Stimulated activated naive CD8-positive, alpha-beta T cell treated with anti-CD3 and anti-CD28 coated beads, Interleukin-15, amount 100 ng/mL, for 72 hours (primary cell): ENCODE data around the gene NOP14.
"Not testable (repeated sequence)": the region's sequence is repeated elsewhere in the genome, so short reads cannot be mapped to it uniquely, and the experiment has no call there.

Experiments used
- ATAC-seq: fragments of 150-1000 bp; cut with Tn5 transposase; 2 replicates; pipeline ENCODE4 v1.10.0; 2021; ENCODE audit warnings: mild to moderate bottlenecking, moderate library complexity
- DNase-seq, 2 donors: peaks; one replicate each; pipeline ENCODE4 v3.0.0; 2021 to 2022
- H3K27ac Mint-ChIP-seq, 2 donors: one replicate each; pipeline ENCODE4 v1.8.0; 2022; ENCODE audit warnings: mild to moderate bottlenecking in 2 of 2, mixed read lengths in 2 of 2, moderate library complexity in 2 of 2
- H3K27me3 Mint-ChIP-seq: one replicate; pipeline ENCODE4 v1.8.0; 2022; ENCODE audit warnings: mixed read lengths
- H3K4me1 Mint-ChIP-seq: one replicate; pipeline ENCODE4 v1.8.0; 2022; ENCODE audit warnings: mild to moderate bottlenecking, mixed read lengths
- H3K4me3 Mint-ChIP-seq, 2 donors: one replicate each; pipeline ENCODE4 v1.8.0; 2022; ENCODE audit warnings: mild to moderate bottlenecking in 2 of 2, mixed read lengths in 2 of 2, moderate library complexity in 1 of 2
- H3K9me3 Mint-ChIP-seq, 2 donors: one replicate each; pipeline ENCODE4 v1.8.0; 2022; ENCODE audit warnings: mixed read lengths in 2 of 2

Gene NOP14

DNA sequence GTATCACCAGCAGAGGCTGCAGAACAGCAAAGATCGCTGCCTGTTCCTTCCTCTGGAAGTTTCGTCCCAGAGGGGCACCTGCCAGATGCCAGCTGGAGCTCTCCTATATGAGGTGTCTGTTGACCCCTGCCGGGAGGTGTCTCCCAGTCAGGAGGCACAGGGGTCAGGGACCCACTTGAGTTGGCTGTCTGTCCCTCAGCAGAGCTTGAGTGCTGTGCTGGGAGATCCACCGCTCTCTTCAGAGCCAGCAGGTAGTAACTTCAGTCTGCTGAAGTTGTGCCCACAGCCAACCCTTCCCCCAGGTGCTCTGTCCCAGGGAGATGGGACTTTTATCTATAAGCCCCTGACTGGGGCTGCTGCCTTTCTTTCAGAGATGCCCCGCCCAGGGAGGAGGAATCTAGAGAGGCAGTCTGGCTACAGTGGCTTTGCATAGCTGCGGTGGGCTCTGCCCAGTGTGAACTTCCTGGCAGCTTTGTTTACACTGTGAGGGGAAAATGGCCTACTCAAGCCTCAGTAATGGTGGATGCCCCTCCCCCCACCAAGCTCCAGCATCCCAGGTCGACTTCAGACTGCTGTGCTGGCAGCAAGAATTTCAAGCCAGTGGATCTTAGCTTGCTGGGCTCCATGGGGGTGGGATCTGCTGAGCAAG, 40.6 kb downstream of the NOP14 start:
- peak overlapping the region; percentile 63 to 80 for H3K27ac Mint-ChIP-seq
- peaks cover 55% of the 10 kb centered on the region for H3K4me1 Mint-ChIP-seq
- ATAC-seq (peak; percentile 59), DNase-seq (peak in 1 of 2 donors; percentile 59)
- peak overlapping the region; percentile 13 to 39 for H3K4me3 Mint-ChIP-seq
- not testable (repeated sequence) for H3K9me3 Mint-ChIP-seq, H3K27me3 Mint-ChIP-seq

- DNase-seq, H3K4me3 Mint-ChIP-seq, H3K27me3 Mint-ChIP-seq, H3K27ac Mint-ChIP-seq, H3K9me3 Mint-ChIP-seq, ATAC-seq: not testable (repeated sequence)
- H3K4me1 Mint-ChIP-seq, result peaks cover 73% of the 10 kb centered on the region
Observed at GRCh38 chr4:2918714-2919113, 44.5 kb downstream of the NOP14 start.

- not testable (repeated sequence) for H3K9me3 Mint-ChIP-seq, H3K27me3 Mint-ChIP-seq, ATAC-seq, H3K4me3 Mint-ChIP-seq, H3K27ac Mint-ChIP-seq, DNase-seq
- peaks cover 72% of the 10 kb centered on the region for H3K4me1 Mint-ChIP-seq
Observed at GRCh38 chr4:2918300-2918699, 44.9 kb downstream of the NOP14 start.

DNA sequence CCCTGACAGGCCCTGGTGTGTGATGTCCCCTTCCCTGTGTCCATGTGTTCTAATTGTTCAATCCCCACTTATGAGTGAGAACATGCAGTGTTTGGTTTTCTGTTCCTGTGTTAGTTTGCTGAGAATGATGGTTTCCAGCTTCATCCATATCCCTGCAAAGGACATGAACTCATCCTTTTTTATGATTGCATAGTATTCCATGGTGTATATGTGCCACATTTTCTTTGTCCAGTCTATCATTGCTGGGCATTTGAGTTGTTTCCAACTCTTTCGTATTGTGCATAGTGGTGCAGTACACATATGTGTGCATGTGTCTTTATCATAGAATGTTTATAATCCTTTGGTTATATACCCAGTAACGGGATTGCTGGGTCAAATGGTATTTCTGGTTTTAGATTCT, 46.5 kb downstream of the NOP14 start:
- not testable (repeated sequence) for H3K4me3 Mint-ChIP-seq, H3K9me3 Mint-ChIP-seq, H3K27me3 Mint-ChIP-seq, H3K27ac Mint-ChIP-seq, ATAC-seq, DNase-seq
- H3K4me1 Mint-ChIP-seq, result peaks cover 56% of the 10 kb centered on the region

GRCh38 chr4:2915789-2916188, 47.4 kb downstream of the NOP14 start:
- Mint-ChIP-seq H3K27ac (no peak overlapping the region), H3K9me3 (peaks cover 7 to 9% of the 10 kb centered on the region in 2 donors), H3K27me3 (no peaks in the 10 kb centered on the region), H3K4me3 (no peak overlapping the region), H3K4me1 (peaks cover 47% of the 10 kb centered on the region)
- ATAC-seq, result no peak
- DNase-seq, result no peak

DNA sequence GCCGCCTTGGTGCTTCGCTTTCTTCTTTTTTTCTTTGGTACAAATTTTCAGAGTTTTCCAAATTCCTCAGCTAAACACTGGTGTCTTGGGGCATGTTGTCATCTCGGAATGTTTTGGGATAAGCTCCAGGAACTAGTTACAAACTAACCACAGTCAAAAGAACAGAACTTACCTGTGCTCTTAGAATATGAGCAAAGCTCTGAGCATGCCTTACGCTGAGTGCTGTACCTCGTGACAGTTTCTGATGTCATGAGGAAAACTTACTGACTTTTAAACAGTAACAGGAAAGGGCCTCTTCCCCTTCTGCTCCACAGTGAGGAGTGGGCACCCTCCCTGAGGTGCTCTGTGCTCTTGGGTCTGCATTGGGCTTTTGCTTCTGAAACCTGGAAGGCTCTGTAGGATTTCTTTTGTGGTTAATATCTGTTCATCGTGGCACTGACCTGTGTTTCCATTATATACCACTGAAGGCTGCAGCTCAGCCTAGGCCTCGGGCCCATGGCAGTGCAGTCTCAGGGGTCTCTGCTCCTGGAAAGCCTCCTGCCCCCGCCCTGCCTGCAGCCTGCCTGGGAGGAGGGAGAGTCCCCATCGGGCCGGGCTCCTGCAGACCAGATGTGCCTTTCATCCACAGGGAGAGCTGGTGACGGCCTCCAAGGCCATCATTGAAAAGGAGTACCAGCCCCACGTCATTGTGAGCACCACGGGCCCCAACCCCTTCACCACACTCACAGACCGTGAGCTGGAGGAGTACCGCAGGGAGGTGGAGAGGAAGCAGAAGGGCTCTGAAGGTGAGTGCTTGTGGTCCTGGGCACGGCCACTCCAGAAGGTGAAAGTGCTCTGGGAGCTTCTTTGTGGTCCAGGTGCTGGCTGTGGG, 48.7 kb downstream of the NOP14 start:
- no peaks in the 10 kb centered on the region for H3K27me3 Mint-ChIP-seq
- H3K9me3 Mint-ChIP-seq, result peaks cover under 1 to 3% of the 10 kb centered on the region in 2 donors
- H3K4me3 Mint-ChIP-seq, result no peak overlapping the region
- ATAC-seq, result peak; percentile 96
- peak; percentile 32 to 62 for DNase-seq
- peaks cover 34% of the 10 kb centered on the region for H3K4me1 Mint-ChIP-seq
- peak overlapping the region; percentile 67 to 92 for H3K27ac Mint-ChIP-seq

DNA sequence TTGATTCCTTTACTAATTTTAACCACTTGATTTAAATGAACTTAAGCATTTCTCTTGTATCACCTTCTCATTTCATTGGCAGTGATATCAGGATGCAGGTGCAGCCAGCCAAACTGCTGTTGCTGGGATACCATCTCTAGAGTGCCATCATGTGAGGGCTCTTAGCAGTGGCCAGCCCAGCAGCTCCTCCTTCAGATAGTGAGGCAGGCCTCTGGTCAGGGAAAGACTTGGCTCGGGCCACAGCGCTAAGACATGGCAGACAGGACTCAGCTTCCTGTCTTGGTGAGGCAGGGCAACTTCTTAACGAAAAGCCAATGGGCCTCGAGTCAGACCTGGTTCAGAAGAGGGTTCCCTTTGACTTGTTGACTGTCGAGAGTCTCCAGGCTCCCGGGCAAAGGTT, 50.0 kb downstream of the NOP14 start:
- no peaks in the 10 kb centered on the region for H3K9me3 Mint-ChIP-seq
- H3K27me3 Mint-ChIP-seq, result no peaks in the 10 kb centered on the region
- no peak overlapping the region for H3K4me3 Mint-ChIP-seq
- H3K27ac Mint-ChIP-seq, result no peak overlapping the region
- DNase-seq, result no peak
- H3K4me1 Mint-ChIP-seq, result peaks cover 30% of the 10 kb centered on the region
- no peak for ATAC-seq

- Mint-ChIP-seq H3K27me3 (no peaks in the 10 kb centered on the region), H3K9me3 (no peaks in the 10 kb centered on the region), H3K27ac (no peak overlapping the region), H3K4me1 (peaks cover 25% of the 10 kb centered on the region), H3K4me3 (no peak overlapping the region)
- no peak for DNase-seq
- no peak for ATAC-seq
Observed at GRCh38 chr4:2911868-2912267, 51.3 kb downstream of the NOP14 start.

- DNase-seq, result no peak
- Mint-ChIP-seq H3K27ac (no peak overlapping the region), H3K9me3 (no peaks in the 10 kb centered on the region), H3K4me1 (peaks cover 38% of the 10 kb centered on the region), H3K27me3 (no peaks in the 10 kb centered on the region), H3K4me3 (no peak overlapping the region)
- no peak for ATAC-seq
Observed at GRCh38 chr4:2910409-2910808, 52.8 kb downstream of the NOP14 start.

DNA sequence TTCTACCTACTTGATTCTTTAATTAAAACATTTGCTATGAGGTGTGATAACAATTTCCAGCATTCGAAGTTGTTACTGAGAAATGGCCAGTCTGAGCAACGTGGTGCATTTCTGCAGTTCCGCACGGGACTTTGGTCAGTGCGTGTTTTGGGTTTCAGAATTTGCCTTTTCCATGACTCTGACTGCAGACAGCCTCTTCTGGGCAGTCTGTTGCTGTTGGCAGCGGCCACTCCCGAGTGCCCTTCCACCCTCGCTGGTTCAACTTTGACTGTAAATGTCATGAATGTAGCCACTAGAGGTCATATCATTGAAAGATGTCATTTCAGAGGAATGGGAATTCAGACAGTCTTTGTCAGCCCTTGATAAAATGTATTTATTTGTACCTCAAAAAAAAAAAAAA, 53.6 kb downstream of the NOP14 start:
- Mint-ChIP-seq H3K4me3 (no peak overlapping the region), H3K4me1 (peaks cover 36% of the 10 kb centered on the region)

GRCh38 chr4:2908686-2909085, 54.5 kb downstream of the NOP14 start:
- DNase-seq (no peak), ATAC-seq (no peak)
- Mint-ChIP-seq H3K9me3 (no peaks in the 10 kb centered on the region), H3K27me3 (no peaks in the 10 kb centered on the region), H3K27ac (no peak overlapping the region), H3K4me3 (no peak overlapping the region), H3K4me1 (peaks cover 35% of the 10 kb centered on the region)

More for the DNA sequence above, 53.6 kb downstream of the NOP14 start:
- Mint-ChIP-seq H3K27me3 (no peaks in the 10 kb centered on the region), H3K27ac (no peak overlapping the region), H3K9me3 (no peaks in the 10 kb centered on the region)
- DNase-seq, result no peak
- ATAC-seq, result no peak

DNA sequence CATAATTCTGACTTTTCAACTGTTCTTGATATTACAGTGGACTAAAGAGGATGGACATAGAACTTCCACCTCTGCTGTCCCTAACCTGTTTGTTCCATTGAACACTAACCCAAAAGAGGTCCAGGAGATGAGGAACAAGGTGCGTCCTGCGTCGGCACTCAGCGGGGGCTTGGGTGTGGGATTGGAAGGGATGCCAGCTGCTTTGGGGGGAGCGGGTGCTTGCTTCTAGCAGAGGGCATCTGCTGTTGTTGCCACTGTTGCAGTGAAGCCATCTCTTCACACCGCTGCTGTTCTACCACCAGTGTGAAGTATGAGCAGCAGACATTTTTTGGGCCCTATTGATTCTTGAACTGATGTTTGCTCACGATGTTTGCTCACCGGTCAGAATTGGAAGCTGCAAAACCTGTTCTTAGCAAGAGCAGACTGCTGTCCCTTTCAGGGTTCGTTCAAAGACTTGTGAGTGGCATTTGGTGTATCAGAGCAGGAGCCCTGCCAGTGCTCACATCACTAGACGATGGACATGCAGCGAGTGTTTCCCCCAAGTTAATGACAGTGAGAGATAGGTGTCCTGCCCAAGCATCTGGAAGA, 55.4 kb downstream of the NOP14 start:
- Mint-ChIP-seq H3K4me3 (no peak overlapping the region), H3K4me1 (peaks cover 31% of the 10 kb centered on the region), H3K27me3 (no peaks in the 10 kb centered on the region), H3K9me3 (no peaks in the 10 kb centered on the region), H3K27ac (no peak overlapping the region)
- DNase-seq (no peak), ATAC-seq (no peak)

DNA sequence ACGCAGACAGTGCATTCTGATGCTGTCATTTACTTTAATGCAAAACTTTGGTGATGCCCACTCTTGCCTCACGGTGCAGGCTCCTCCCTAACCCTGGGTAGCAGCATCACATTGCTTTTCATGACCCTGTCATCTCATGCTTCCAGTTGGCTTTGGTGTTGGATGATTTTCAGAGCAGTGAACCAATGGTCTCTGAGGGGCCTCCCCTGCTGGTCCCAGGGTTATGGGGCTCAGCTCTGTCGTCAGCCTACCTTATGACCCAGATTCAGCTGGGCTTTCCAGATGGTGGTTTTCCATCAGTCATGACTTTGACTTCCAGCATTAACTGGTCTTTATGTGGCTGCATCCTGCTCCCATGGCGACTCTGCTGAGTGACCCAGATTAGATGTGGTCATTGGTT, 56.0 kb downstream of the NOP14 start:
- H3K9me3 Mint-ChIP-seq, result no peaks in the 10 kb centered on the region
- H3K4me1 Mint-ChIP-seq, result peaks cover 31% of the 10 kb centered on the region
- no peaks in the 10 kb centered on the region for H3K27me3 Mint-ChIP-seq
- ATAC-seq (no peak), DNase-seq (no peak)
- no peak overlapping the region for H3K4me3 Mint-ChIP-seq
- no peak overlapping the region for H3K27ac Mint-ChIP-seq

DNA sequence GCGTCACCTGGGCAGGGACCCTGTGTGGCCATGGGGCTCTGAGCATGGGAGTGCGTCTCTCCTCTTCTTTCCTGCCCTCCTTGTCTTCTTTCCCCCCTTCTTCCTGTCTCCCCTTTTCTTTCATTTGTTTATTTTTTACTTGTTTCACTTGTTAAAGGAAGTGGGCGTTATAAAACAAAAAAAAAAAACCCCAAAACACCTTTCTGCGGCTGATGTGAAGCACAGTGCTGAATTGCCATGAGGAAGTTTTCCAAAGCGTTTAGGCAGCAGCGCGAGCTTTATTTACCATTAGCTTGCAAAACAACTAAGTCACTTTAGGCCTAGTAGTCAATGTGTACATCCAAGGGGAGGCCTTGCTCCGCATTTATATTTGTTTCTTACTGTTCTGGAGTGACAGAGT, 57.0 kb downstream of the NOP14 start:
- Mint-ChIP-seq H3K4me1 (peaks cover 31% of the 10 kb centered on the region), H3K27ac (peak overlapping the region in 1 of 2 donors; percentile 94), H3K9me3 (no peaks in the 10 kb centered on the region), H3K27me3 (no peaks in the 10 kb centered on the region), H3K4me3 (peak overlapping the region; percentile 19 to 59)
- DNase-seq (no peak), ATAC-seq (no peak)

- no peak overlapping the region for H3K4me3 Mint-ChIP-seq
- peaks cover 31% of the 10 kb centered on the region for H3K4me1 Mint-ChIP-seq
- peak overlapping the region in 1 of 2 donors; percentile 94 for H3K27ac Mint-ChIP-seq
- ATAC-seq, result no peak
- no peaks in the 10 kb centered on the region for H3K9me3 Mint-ChIP-seq
- no peaks in the 10 kb centered on the region for H3K27me3 Mint-ChIP-seq
- DNase-seq, result no peak
Observed at GRCh38 chr4:2905544-2905943, 57.7 kb downstream of the NOP14 start.

- Mint-ChIP-seq H3K9me3 (no peaks in the 10 kb centered on the region), H3K4me3 (no peak overlapping the region), H3K27me3 (no peaks in the 10 kb centered on the region), H3K27ac (no peak overlapping the region), H3K4me1 (peaks cover 25% of the 10 kb centered on the region)
- ATAC-seq (no peak), DNase-seq (no peak)
Observed at GRCh38 chr4:2902126-2902525, 61.1 kb downstream of the NOP14 start.
